Measurements from ENCODE around the gene USP15. TPM values are rescaled to one million over a fixed set of nuclear protein-coding genes. Genes with fewer than 3 reads are reported as not detected.

Gene USP15
- total RNA-seq, 1 donor from 2014 or later: 150 TPM

GRCh38 chr12:62269464-62270228 is 9.4 kb downstream of the USP15 start:
- Mint-ChIP-seq H3K9me3 (no peaks in the 10 kb centered on the region), H3K36me3 (ENCODE audit: low read depth) (peaks cover 12% of the 10 kb centered on the region), H3K4me1 (peaks cover 79% of the 10 kb centered on the region), H3K4me3 (no peak overlapping the region), H3K27me3 (no peaks in the 10 kb centered on the region), H3K27ac (no peak overlapping the region)
- ChIA-PET CTCF (no interaction called here), POLR2A (no interaction called here)
- intact Hi-C loops (cut with micrococcal nuclease): loop anchor here (10.0 kb wide), 1 partner anchor 525 kb away; no protein-coding TSS in a partner anchor
- ATAC-seq (ENCODE audit: low read depth): no peak
- DNase-seq: no peak
- no peak for TF ChIP-seq CTCF (IDR thresholded peaks at IDR 0.05)

GRCh38 chr12:62270384-62270783 is 10.2 kb downstream of the USP15 start:
- H3K27me3 Mint-ChIP-seq: no peaks in the 10 kb centered on the region
- ChIA-PET POLR2A (no interaction called here), CTCF (no interaction called here)
- no peak for DNase-seq
- H3K9me3 Mint-ChIP-seq: no peaks in the 10 kb centered on the region
- H3K4me1 Mint-ChIP-seq: peaks cover 80% of the 10 kb centered on the region
- TF ChIP-seq CTCF (IDR thresholded peaks at IDR 0.05): no peak
- H3K36me3 Mint-ChIP-seq (ENCODE audit: low read depth): peaks cover 12% of the 10 kb centered on the region
- intact Hi-C loops (cut with micrococcal nuclease): no loop called here
- no peak for ATAC-seq (ENCODE audit: low read depth)
- H3K4me3 Mint-ChIP-seq: no peak overlapping the region
- no peak overlapping the region for H3K27ac Mint-ChIP-seq

- intact Hi-C loops (cut with micrococcal nuclease): no loop called here
- Mint-ChIP-seq H3K4me1 (peaks cover 80% of the 10 kb centered on the region), H3K27me3 (no peaks in the 10 kb centered on the region), H3K36me3 (ENCODE audit: low read depth) (peaks cover 12% of the 10 kb centered on the region), H3K9me3 (no peaks in the 10 kb centered on the region), H3K4me3 (no peak overlapping the region), H3K27ac (no peak overlapping the region)
- ATAC-seq (ENCODE audit: low read depth): no peak
- POLR2A ChIA-PET: no interaction called here
- CTCF ChIA-PET: no interaction called here
- DNase-seq: no peak
- no peak for TF ChIP-seq CTCF (IDR thresholded peaks at IDR 0.05)
Observed at GRCh38 chr12:62270872-62271271, 10.7 kb downstream of the USP15 start.

- no peak for TF ChIP-seq CTCF (IDR thresholded peaks at IDR 0.05)
- no peaks in the 10 kb centered on the region for H3K27me3 Mint-ChIP-seq
- no peak overlapping the region for H3K4me3 Mint-ChIP-seq
- intact Hi-C loops (cut with micrococcal nuclease): no loop called here
- H3K27ac Mint-ChIP-seq: no peak overlapping the region
- H3K4me1 Mint-ChIP-seq: peaks cover 78% of the 10 kb centered on the region
- H3K9me3 Mint-ChIP-seq: no peaks in the 10 kb centered on the region
- ATAC-seq (ENCODE audit: low read depth) (no peak), DNase-seq (no peak)
- POLR2A ChIA-PET: no interaction called here
- CTCF ChIA-PET: no interaction called here
- peaks cover 12% of the 10 kb centered on the region for H3K36me3 Mint-ChIP-seq (ENCODE audit: low read depth)
Observed at GRCh38 chr12:62272936-62273552, 12.8 kb downstream of the USP15 start.

GRCh38 chr12:62273724-62274380 is 13.6 kb downstream of the USP15 start:
- intact Hi-C loops (cut with micrococcal nuclease): no loop called here
- DNase-seq (no peak), ATAC-seq (ENCODE audit: low read depth) (no peak)
- ChIA-PET CTCF (no interaction called here), POLR2A (no interaction called here)
- TF ChIP-seq CTCF (IDR thresholded peaks at IDR 0.05): no peak
- Mint-ChIP-seq H3K36me3 (ENCODE audit: low read depth) (peaks cover 12% of the 10 kb centered on the region), H3K4me1 (peaks cover 72% of the 10 kb centered on the region), H3K27me3 (no peaks in the 10 kb centered on the region), H3K27ac (no peak overlapping the region), H3K4me3 (peak overlapping the region; percentile 24), H3K9me3 (no peaks in the 10 kb centered on the region)

Data from activated B cell treated with CpG ODN at 0.5 μM for 24 hours (primary cell).